HFFc6 (cell line): Measurements from ENCODE around the gene RASGRF2. TPM values are rescaled to one million over a fixed set of nuclear protein-coding genes. Genes with fewer than 3 reads are reported as not detected.
A peak's percentile ranks its signal among the peaks of the same experiment; 100 is the strongest.

Experiments
- DNase-seq: peaks from one replicate; pipeline ENCODE4 v3.0.0-alpha.2; 2018
- H3K27ac Mint-ChIP-seq: 2 replicates; pipeline ENCODE4 v1.8.0; 2020; ENCODE audit warnings: mild to moderate bottlenecking, mixed read lengths
- H3K27me3 Mint-ChIP-seq: 2 replicates; pipeline ENCODE4 v1.8.0; 2021; ENCODE audit warnings: mild to moderate bottlenecking, moderate library complexity, mixed read lengths; ENCODE audit not compliant: insufficient read depth
- H3K36me3 Mint-ChIP-seq: 2 replicates; pipeline ENCODE4 v1.8.0; 2021; ENCODE audit warnings: low read depth, mixed read lengths
- H3K4me1 Mint-ChIP-seq: 2 replicates; pipeline ENCODE4 v1.8.0; 2020; ENCODE audit warnings: low read depth, mixed read lengths
- H3K4me3 Mint-ChIP-seq: 2 replicates; pipeline ENCODE4 v1.8.0; 2020; ENCODE audit warnings: mild to moderate bottlenecking, moderate library complexity, mixed read lengths
- H3K9me3 Mint-ChIP-seq: 2 replicates; pipeline ENCODE4 v1.8.0; 2020; ENCODE audit warnings: mild to moderate bottlenecking, mixed read lengths
- CTCF ChIP-seq: fragments of 200-600 bp; sonication (generic); IDR thresholded peaks from 2 replicates; pipeline ENCODE4 v1.5.0; 2021; ENCODE audit warnings: antibody characterized with exemption, mild to moderate bottlenecking
- total RNA-seq, 6 experiments: library from RNA; stranded (reverse); fragmentation: NEBNext Ultra II Directional; extraction: Animal tissue kit (Norgen Biotek cat#: 25700); gene quantifications; 2 replicates in 1 of 6; 3 replicates in 5 of 6; pipeline ENCODE4 v1.2.3, GENCODE V29; 2021

Gene RASGRF2
- total RNA-seq, 6 experiments from 2014 or later, result 0.21 to 0.97 (median 0.69) TPM

- Mint-ChIP-seq H3K27me3 (peaks cover 14% of the 10 kb centered on the region), H3K4me3 (no peak overlapping the region), H3K9me3 (no peaks in the 10 kb centered on the region), H3K27ac (no peak overlapping the region), H3K36me3 (no peaks in the 10 kb centered on the region), H3K4me1 (peaks cover 5% of the 10 kb centered on the region; the same call in 1 of the 2 replicates)
- TF ChIP-seq CTCF, result no peak
- no peak for DNase-seq
Observed at GRCh38 chr5:81204205-81204604, 244.0 kb downstream of the RASGRF2 start.

- H3K27ac Mint-ChIP-seq, result no peak overlapping the region
- H3K27me3 Mint-ChIP-seq, result peaks cover 21% of the 10 kb centered on the region
- H3K4me3 Mint-ChIP-seq, result no peak overlapping the region
- peaks cover 6% of the 10 kb centered on the region; the same call in 1 of the 2 replicates for H3K4me1 Mint-ChIP-seq
- TF ChIP-seq CTCF, result no peak
- H3K9me3 Mint-ChIP-seq, result no peaks in the 10 kb centered on the region
- no peak for DNase-seq
- H3K36me3 Mint-ChIP-seq, result no peaks in the 10 kb centered on the region
Observed at GRCh38 chr5:81205058-81205457, 244.9 kb downstream of the RASGRF2 start.

- H3K4me1 Mint-ChIP-seq, result peaks cover 6% of the 10 kb centered on the region; the same call in 1 of the 2 replicates
- no peak overlapping the region for H3K27ac Mint-ChIP-seq
- no peaks in the 10 kb centered on the region for H3K36me3 Mint-ChIP-seq
- no peak overlapping the region for H3K4me3 Mint-ChIP-seq
- no peak for DNase-seq
- no peaks in the 10 kb centered on the region for H3K9me3 Mint-ChIP-seq
- H3K27me3 Mint-ChIP-seq, result peaks cover 13% of the 10 kb centered on the region
- peak; percentile 56 for TF ChIP-seq CTCF
Observed at GRCh38 chr5:81207009-81207408, 246.8 kb downstream of the RASGRF2 start.

- no peak for DNase-seq
- H3K36me3 Mint-ChIP-seq, result no peaks in the 10 kb centered on the region
- peaks cover 6% of the 10 kb centered on the region; the same call in 1 of the 2 replicates for H3K4me1 Mint-ChIP-seq
- no peak overlapping the region for H3K27ac Mint-ChIP-seq
- H3K9me3 Mint-ChIP-seq, result no peaks in the 10 kb centered on the region
- no peak overlapping the region for H3K4me3 Mint-ChIP-seq
- TF ChIP-seq CTCF, result no peak
- peaks cover 13% of the 10 kb centered on the region for H3K27me3 Mint-ChIP-seq
Observed at GRCh38 chr5:81208904-81209303, 248.7 kb downstream of the RASGRF2 start.

GRCh38 chr5:81209386-81209785 lies 249.2 kb downstream of the RASGRF2 start:
- peaks cover 6% of the 10 kb centered on the region; the same call in 1 of the 2 replicates for H3K4me1 Mint-ChIP-seq
- no peak overlapping the region for H3K27ac Mint-ChIP-seq
- H3K9me3 Mint-ChIP-seq, result no peaks in the 10 kb centered on the region
- peaks cover 15% of the 10 kb centered on the region for H3K27me3 Mint-ChIP-seq
- TF ChIP-seq CTCF, result no peak
- H3K36me3 Mint-ChIP-seq, result no peaks in the 10 kb centered on the region
- no peak for DNase-seq
- H3K4me3 Mint-ChIP-seq, result no peak overlapping the region
